Left lung (tissue), 10 donors: ENCODE data around the gene RUFY3. TPM values are rescaled to one million over a fixed set of nuclear protein-coding genes. Genes with fewer than 3 reads are reported as not detected.
"Not testable (repeated sequence)": the region's sequence is repeated elsewhere in the genome, so short reads cannot be mapped to it uniquely, and the experiment has no call there.

Experiments
- ATAC-seq: fragments of 200-7000 bp; cut with Tn5 transposase; one replicate; pipeline ENCODE4 v1.9.1; 2020; ENCODE audit warnings: moderate library complexity
- DNase-seq, 4 donors: peaks; one replicate each; pipeline ENCODE4 v3.0.0-alpha.2; 2013 to 2020
- H3K27ac ChIP-seq, 2 donors: fragments of 200-600 bp; sonication (generic) in 1 of 2; one replicate each; pipeline versions ENCODE4 v1.5.0 to v1.8.0; 2020 to 2021
- H3K27me3 ChIP-seq, 2 donors: fragments of 200-600 bp; sonication (generic) in 1 of 2; one replicate each; pipeline versions ENCODE4 v1.5.0 to v1.8.0; 2020 to 2021
- H3K36me3 ChIP-seq, 2 donors: fragments of 200-600 bp; sonication (generic) in 1 of 2; one replicate each; pipeline versions ENCODE4 v1.5.0 to v1.8.0; 2020 to 2021
- H3K4me1 ChIP-seq, 2 donors: fragments of 200-600 bp; one replicate each; pipeline ENCODE4 v1.8.0; 2021
- H3K4me3 ChIP-seq, 2 donors: fragments of 200-600 bp; sonication (generic) in 1 of 2; one replicate each; pipeline versions ENCODE4 v1.5.0 to v1.8.0; 2020 to 2021; ENCODE audit warnings: mild to moderate bottlenecking in 1 of 2
- H3K9me3 ChIP-seq, 2 donors: fragments of 200-600 bp; sonication (generic) in 1 of 2; one replicate each; pipeline versions ENCODE4 v1.5.0 to v1.8.0; 2020 to 2021
- CTCF ChIP-seq, 2 donors: fragments of 200-600 bp; sonication (generic) in 1 of 2; IDR thresholded peaks; one replicate each; pipeline versions ENCODE4 v1.5.0 to v1.8.0; 2021; ENCODE audit warnings: antibody characterized with exemption in 2 of 2
- intact Hi-C, 2 donors: fragments of 100-400 bp; cut with DNase I; formaldehyde crosslinking; loops; one replicate each; pipeline versions ENCODE4 v1.11.2 to v1.14.2; 2022
- polyA plus RNA-seq, 6 donors: library from polyadenylated mRNA; unstranded; fragments of 120-200 nt; gene quantifications; one replicate each; pipeline ENCODE4 v1.2.1, GENCODE V29; 2013; ENCODE audit not compliant: insufficient read length in 6 of 6
- total RNA-seq, 2 donors: library from RNA; stranded (reverse); fragmentation: NEBNext Ultra II Directional; extraction: Animal tissue kit (Norgen Biotek cat#: 25700); gene quantifications; one replicate each; pipeline ENCODE4 v1.2.1, GENCODE V29; 2021
- donor health status: DM: no; HTN: yes; CAD: no.
- donor health status: DM: no; HTN: no; CAD: no.

Gene RUFY3
- total and polyA plus RNA-seq, 8 donors: 59.9 to 158 (median 140) TPM

DNA sequence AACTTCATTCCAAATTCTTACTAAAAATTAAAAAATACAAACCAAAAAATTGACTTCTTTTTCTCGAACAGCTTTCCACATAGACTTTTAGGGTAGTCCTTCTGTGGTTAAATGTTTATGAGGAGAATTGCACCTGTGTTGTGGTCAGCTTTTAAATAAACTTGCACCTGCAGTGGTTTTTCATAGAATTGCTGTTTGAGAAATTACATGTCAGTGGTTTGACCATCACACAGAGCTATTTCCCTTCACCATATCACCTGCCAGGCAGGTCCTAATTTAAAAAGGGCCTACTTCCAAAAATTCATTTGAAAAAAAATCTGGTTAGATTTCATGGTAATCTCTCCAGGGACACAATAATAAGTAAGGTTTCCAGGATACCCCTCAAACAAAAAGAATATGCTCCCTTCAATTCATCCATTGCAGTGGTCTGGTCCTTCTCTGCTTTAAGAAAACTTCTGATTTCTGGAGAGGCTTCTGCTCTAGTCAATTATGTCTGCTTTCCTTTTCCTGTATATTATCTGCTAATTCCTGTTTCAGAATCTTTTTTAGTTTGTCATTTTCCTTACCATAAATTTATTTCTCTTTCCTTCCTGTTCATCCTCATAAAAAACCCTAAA lies 43.3 kb upstream of the RUFY3 start:
- Histone ChIP-seq H3K9me3 (no peaks in the 10 kb centered on the region), H3K27ac (no peak overlapping the region), H3K4me3 (no peak overlapping the region), H3K27me3 (no peaks in the 10 kb centered on the region), H3K36me3 (no peaks in the 10 kb centered on the region), H3K4me1 (no peaks in the 10 kb centered on the region)
- TF ChIP-seq CTCF (IDR thresholded peaks at IDR 0.05): no peak
- DNase-seq (no peak), ATAC-seq (no peak)
- intact Hi-C loops: no loop called here

DNA sequence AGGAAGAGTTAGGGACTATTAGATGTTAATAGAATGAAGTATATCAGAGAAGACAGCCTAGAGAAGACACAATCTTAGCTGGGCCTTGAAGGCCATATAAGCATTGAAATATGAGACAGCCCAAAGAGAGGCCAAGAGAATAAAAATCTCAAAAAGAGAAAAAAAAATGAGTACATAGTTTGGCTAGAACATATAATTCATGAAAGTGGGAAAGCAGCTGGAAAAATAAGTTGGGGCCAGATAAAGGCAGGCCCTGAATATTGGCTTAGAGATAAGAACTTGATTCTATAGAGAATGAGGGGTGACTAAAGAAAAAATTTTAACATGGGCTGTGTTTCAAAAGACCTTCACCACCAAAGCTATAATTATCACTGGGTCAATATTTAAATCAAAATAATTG lies 40.8 kb upstream of the RUFY3 start:
- intact Hi-C loops: no loop called here
- ATAC-seq: no peak
- DNase-seq: peak in 2 of 4 donors; percentile 50 to 60
- no peaks in the 10 kb centered on the region for H3K36me3 ChIP-seq
- H3K9me3 ChIP-seq: no peaks in the 10 kb centered on the region
- no peak overlapping the region for H3K4me3 ChIP-seq
- H3K4me1 ChIP-seq: no peaks in the 10 kb centered on the region
- no peak overlapping the region for H3K27ac ChIP-seq
- H3K27me3 ChIP-seq: no peaks in the 10 kb centered on the region
- no peak for TF ChIP-seq CTCF (IDR thresholded peaks at IDR 0.05)

DNA sequence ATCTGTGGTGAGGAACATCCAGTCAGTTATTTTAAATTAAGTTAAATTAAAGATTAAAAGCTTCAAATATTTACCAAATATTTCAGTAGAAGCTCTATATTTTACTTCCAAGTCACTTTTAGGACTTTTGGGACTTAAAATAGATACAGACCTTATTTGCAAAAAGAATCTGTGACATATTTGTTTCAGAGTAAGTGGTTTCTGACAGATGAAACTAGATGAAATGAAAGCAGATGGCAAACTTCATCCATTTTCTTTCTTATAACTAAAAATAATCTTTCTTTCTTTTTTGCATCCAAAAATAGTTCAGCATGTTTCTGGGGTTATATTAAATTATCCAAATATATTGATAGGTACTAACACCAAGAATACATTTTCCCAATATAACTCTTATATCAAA lies 40.1 kb upstream of the RUFY3 start:
- no peaks in the 10 kb centered on the region for H3K36me3 ChIP-seq
- H3K9me3 ChIP-seq: no peaks in the 10 kb centered on the region
- intact Hi-C loops: no loop called here
- H3K4me3 ChIP-seq: no peak overlapping the region
- no peak for TF ChIP-seq CTCF (IDR thresholded peaks at IDR 0.05)
- H3K27me3 ChIP-seq: no peaks in the 10 kb centered on the region
- H3K4me1 ChIP-seq: no peaks in the 10 kb centered on the region
- DNase-seq: no peak
- no peak overlapping the region for H3K27ac ChIP-seq
- no peak for ATAC-seq

DNA sequence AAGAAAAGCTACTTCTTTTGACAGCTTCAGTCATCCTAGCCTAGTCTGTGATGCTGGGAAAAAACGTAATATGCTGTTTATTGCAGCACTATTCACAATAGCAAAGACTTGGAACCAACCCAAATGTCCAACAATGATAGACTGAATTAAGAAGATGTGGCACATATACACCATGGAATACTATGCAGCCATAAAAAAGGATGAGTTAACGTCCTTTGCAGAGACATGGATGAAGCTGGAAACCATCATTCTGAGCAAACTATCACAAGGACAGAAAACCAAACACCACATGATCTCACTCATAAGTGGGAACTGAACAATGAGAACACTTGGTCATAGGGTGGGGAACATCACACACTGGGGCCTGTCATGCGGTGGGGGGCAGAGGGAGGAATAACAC lies 39.6 kb upstream of the RUFY3 start:
- intact Hi-C loops: not testable (repeated sequence)

GRCh38 chr4:70687392-70687791 lies 34.4 kb upstream of the RUFY3 start:
- Histone ChIP-seq H3K27me3 (no peaks in the 10 kb centered on the region), H3K4me1 (peaks cover 10 to 41% of the 10 kb centered on the region in 2 donors), H3K36me3 (peaks cover 0 to 4% of the 10 kb centered on the region in 2 donors), H3K27ac (peak overlapping the region; percentile 94 to 95), H3K9me3 (no peaks in the 10 kb centered on the region), H3K4me3 (peak overlapping the region; percentile 89 to 94)
- intact Hi-C loops: no loop called here
- no peak for TF ChIP-seq CTCF (IDR thresholded peaks at IDR 0.05)
- ATAC-seq (peak; percentile 6), DNase-seq (peak in 1 of 4 donors; percentile 43)

More for the DNA sequence above, 39.6 kb upstream of the RUFY3 start:
- ATAC-seq, H3K4me1 ChIP-seq, H3K36me3 ChIP-seq, H3K27ac ChIP-seq, H3K27me3 ChIP-seq, DNase-seq, H3K9me3 ChIP-seq, H3K4me3 ChIP-seq: not testable (repeated sequence)
